Measurements from ENCODE around the gene ECT2. TPM values are rescaled to one million over a fixed set of nuclear protein-coding genes. Genes with fewer than 3 reads are reported as not detected.

Gene ECT2
- polyA plus RNA-seq, 1 of the 3 experiments (the other 2 are of a cell fraction), result 8.6 TPM

- CTCF ChIA-PET, result no interaction called here
- TF ChIP-seq USF1 (IDR thresholded peaks at IDR 0.05; ENCODE audit: borderline replicate concordance, low read depth) (no peak), POLR2AphosphoS5 (IDR thresholded peaks at IDR 0.05; ENCODE audit: low read depth, low read length) (no peak), RXRA (IDR thresholded peaks at IDR 0.05; ENCODE audit: borderline replicate concordance, low read depth) (no peak), NRF1 (IDR thresholded peaks at IDR 0.05; ENCODE audit: low read depth, low read length) (no peak), REST (IDR thresholded peaks at IDR 0.05; ENCODE audit: low read depth, low read length) (no peak), CTCF (IDR thresholded peaks at IDR 0.05) (no peak), JUND (IDR thresholded peaks at IDR 0.05) (no peak), RFX5 (IDR thresholded peaks at IDR 0.05; ENCODE audit: low read length) (no peak), YY1 (IDR thresholded peaks at IDR 0.05; ENCODE audit: low read depth) (no peak), GATA2 (CRISPR knock-in tag; IDR thresholded peaks at IDR 0.05) (no peak), EP300 (IDR thresholded peaks at IDR 0.05; ENCODE audit: borderline replicate concordance in 1 of 2, low read depth in 1 of 2, low read length in 1 of 2) (no peak), ELF1 (IDR thresholded peaks at IDR 0.05) (no peak), MXI1 (IDR thresholded peaks at IDR 0.05; ENCODE audit: low read depth, low read length) (no peak), RAD21 (IDR thresholded peaks at IDR 0.05; ENCODE audit: low read length) (no peak), FOXM1 (IDR thresholded peaks at IDR 0.05; ENCODE audit: low read depth) (no peak), NFIC (IDR thresholded peaks at IDR 0.05; ENCODE audit: borderline replicate concordance) (no peak), EZH2phosphoT487 (IDR thresholded peaks at IDR 0.05; ENCODE audit: borderline replicate concordance, low read depth) (no peak), SIN3A (IDR thresholded peaks at IDR 0.05; ENCODE audit: borderline replicate concordance, low read depth, low read length) (no peak), FOXJ3 (CRISPR knock-in tag; IDR thresholded peaks at IDR 0.05) (no peak)
Observed at GRCh38 chr3:172746475-172746874, 4.1 kb upstream of the ECT2 start.

More at GRCh38 chr3:172746475-172746874, 4.1 kb upstream of the ECT2 start:
- Histone ChIP-seq H3K79me2 (ENCODE audit: insufficient read depth) (peaks cover 7% of the 10 kb centered on the region), H3K27me3 (ENCODE audit: insufficient read depth) (no peaks in the 10 kb centered on the region), H3K9me3 (no peaks in the 10 kb centered on the region), H3K36me3 (replicated peaks in 1 of 2; ENCODE audit: control insufficient read depth in 1 of 2, insufficient read depth in 2 of 2, low read length in 1 of 2) (no peaks in the 10 kb centered on the region), H3F3A (replicated peaks; ENCODE audit: insufficient read depth) (peaks cover 22% of the 10 kb centered on the region), H2AFZ (ENCODE audit: low read depth) (no peak overlapping the region), H3K4me1 (ENCODE audit: control insufficient read depth in 1 of 2, insufficient read depth in 2 of 2, low read depth in 1 of 2, low read length in 1 of 2) (no peaks in the 10 kb centered on the region; a peak in 1 of 4 replicates), H3K4me2 (no peak overlapping the region), H3K9me2 (no peaks in the 10 kb centered on the region), H3K9ac (no peak overlapping the region), H3K27ac (ENCODE audit: low read depth in 2 of 2, low read length in 1 of 2) (no peak overlapping the region), H4K20me1 (ENCODE audit: insufficient read depth) (no peaks in the 10 kb centered on the region), H3K4me3 (ENCODE audit: low read depth in 2 of 2, low read length in 1 of 2) (no peak overlapping the region)
- 76% methylated on average over 2 of the region's 2 CpGs for WGBS (ENCODE audit: low lambda C conversion rate)
- POLR2A ChIA-PET, result no interaction called here
- no peak for DNase-seq
